SK-N-SH (cell line): ENCODE results near the gene KCNQ2. TPM values are rescaled to one million over a fixed set of nuclear protein-coding genes. Genes with fewer than 3 reads are reported as not detected.

ENCODE experiments used
- CTCF ChIA-PET: fragments of 300-600, 350-600 bp; formaldehyde crosslinking; extraction: SDS; loops from one replicate; lab custom pipeline; 2021; lab: Yijun Ruan, JAX
- POLR2A ChIA-PET: fragments of 350-600 bp; sonication (Branson Sonifier 250); formaldehyde crosslinking; extraction: SDS; loops from one replicate; lab custom pipeline; 2020; ENCODE audit warnings: antibody characterized with exemption, inconsistent platforms; lab: Yijun Ruan, JAX
- DNase-seq: peaks from one replicate; pipeline ENCODE4 v3.0.0; 2012
- H2AFZ ChIP-seq: fragments of 200-600 bp; sonication (generic); 2 replicates; pipeline ENCODE4 v1.8.1; 2016; ENCODE audit warnings: antibody characterized with exemption, mild to moderate bottlenecking, low read depth
- H3F3A ChIP-seq: fragments of 200-600 bp; sonication (generic); replicated peaks from 2 replicates; pipeline ENCODE3; 2016; ENCODE audit warnings: antibody characterized with exemption, mild to moderate bottlenecking; ENCODE audit not compliant: insufficient read depth
- H3K27ac ChIP-seq, 2 experiments: fragments of 200-500 bp in 1 of 2; fragments of 200-600 bp in 1 of 2; sonication (Bioruptor generic) in 1 of 2; sonication (generic), shearing (Covaris generic) in 1 of 2; 2 replicates each; pipeline versions ENCODE4 v1.5.1 to v1.6.1; 2014 to 2016; ENCODE audit warnings: low read depth in 2 of 2, inconsistent platforms in 1 of 2, low read length in 1 of 2, mild to moderate bottlenecking in 1 of 2, mixed read lengths in 1 of 2
- H3K27me3 ChIP-seq: fragments of 200-600 bp; sonication (generic), shearing (Covaris generic); 2 replicates; pipeline ENCODE4 v1.6.1; 2016; ENCODE audit warnings: mixed run types; ENCODE audit not compliant: insufficient read depth
- H3K36me3 ChIP-seq, 2 experiments: fragments of 200-500 bp in 1 of 2; fragments of 200-600 bp in 1 of 2; sonication (Bioruptor generic) in 1 of 2; sonication (generic) in 1 of 2; replicated peaks in 1 of 2; 2 replicates each; pipeline versions ENCODE3 to v1.5.1; 2014 to 2016; ENCODE audit warnings: low read length in 1 of 2, mild to moderate bottlenecking in 1 of 2; ENCODE audit not compliant: insufficient read depth in 2 of 2, control insufficient read depth in 1 of 2
- H3K4me1 ChIP-seq, 2 experiments: fragments of 200-500 bp in 1 of 2; fragments of 200-600 bp in 1 of 2; sonication (Bioruptor generic) in 1 of 2; sonication (generic), shearing (Covaris generic) in 1 of 2; 2 replicates each; pipeline versions ENCODE4 v1.5.1 to v1.6.1; 2014 to 2016; ENCODE audit warnings: low read depth in 1 of 2, low read length in 1 of 2, mixed run types in 1 of 2; ENCODE audit not compliant: insufficient read depth in 2 of 2, control insufficient read depth in 1 of 2
- H3K4me2 ChIP-seq: fragments of 200-600 bp; sonication (generic), shearing (Covaris generic); 2 replicates; pipeline ENCODE4 v1.6.1; 2017; ENCODE audit warnings: mixed run types
- H3K4me3 ChIP-seq, 2 experiments: fragments of 200-500 bp in 1 of 2; fragments of 200-600 bp in 1 of 2; sonication (Bioruptor generic) in 1 of 2; sonication (generic), shearing (Covaris generic) in 1 of 2; 2 replicates each; pipeline versions ENCODE4 v1.5.1 to v1.8.1; 2014 to 2016; ENCODE audit warnings: low read depth in 2 of 2, inconsistent platforms in 1 of 2, low read length in 1 of 2, mild to moderate bottlenecking in 1 of 2, mixed read lengths in 1 of 2, moderate library complexity in 1 of 2
- H3K79me2 ChIP-seq: fragments of 200-600 bp; sonication (generic); 2 replicates; pipeline ENCODE4 v1.8.1; 2017; ENCODE audit warnings: mild to moderate bottlenecking; ENCODE audit not compliant: insufficient read depth
- H3K9ac ChIP-seq: fragments of 200-600 bp; sonication (generic); 2 replicates; pipeline ENCODE4 v1.6.1; 2017; ENCODE audit warnings: mixed run types
- H3K9me2 ChIP-seq: fragments of 200-600 bp; sonication (generic); 2 replicates; pipeline ENCODE4 v1.6.1; 2017; ENCODE audit warnings: mixed run types
- H3K9me3 ChIP-seq: fragments of 200-600 bp; sonication (generic); 2 replicates; pipeline ENCODE4 v1.6.1; 2017; ENCODE audit warnings: mixed run types, mild to moderate bottlenecking, moderate library complexity
- H4K20me1 ChIP-seq: fragments of 200-600 bp; sonication (generic); 2 replicates; pipeline ENCODE4 v1.6.1; 2017; ENCODE audit warnings: mild to moderate bottlenecking, mixed run types; ENCODE audit not compliant: insufficient read depth
- CTCF ChIP-seq: fragments of 200-600 bp; sonication (generic); IDR thresholded peaks from 2 replicates; pipeline ENCODE4 v1.6.1; 2017; ENCODE audit warnings: antibody characterized with exemption, mild to moderate bottlenecking, moderate library complexity
- ELF1 ChIP-seq: IDR thresholded peaks from 2 replicates; pipeline ENCODE4 v1.4.0; 2012
- FOXJ3 ChIP-seq: sonication (generic); formaldehyde crosslinking; IDR thresholded peaks from 2 replicates; pipeline ENCODE4 v1.5.1; 2020; ENCODE audit warnings: mild to moderate bottlenecking, missing genetic modification reagents
- GATA2 ChIP-seq: sonication (generic); formaldehyde crosslinking; IDR thresholded peaks from 2 replicates; pipeline ENCODE4 v1.5.0; 2020; ENCODE audit warnings: mild to moderate bottlenecking, missing genetic modification reagents
- JUND ChIP-seq: IDR thresholded peaks from 2 replicates; pipeline ENCODE4 v1.4.0; 2012
- MAX ChIP-seq: IDR thresholded peaks from 2 replicates; pipeline ENCODE4 v1.4.0; 2012; ENCODE audit warnings: low read depth
- MEF2A ChIP-seq: IDR thresholded peaks from 2 replicates; pipeline ENCODE4 v1.4.0; 2012; ENCODE audit warnings: low read depth, borderline replicate concordance
- MXI1 ChIP-seq: IDR thresholded peaks from 2 replicates; pipeline ENCODE4 v1.6.1; 2012; ENCODE audit warnings: mild to moderate bottlenecking, low read depth, low read length, improper control_type of control experiment
- NFIC ChIP-seq: IDR thresholded peaks from 2 replicates; pipeline ENCODE4 v1.4.0; 2012; ENCODE audit warnings: borderline replicate concordance
- POLR2AphosphoS5 ChIP-seq: IDR thresholded peaks from 2 replicates; pipeline ENCODE4 v1.6.1; 2012; ENCODE audit warnings: low read depth, low read length
- REST ChIP-seq: IDR thresholded peaks from 2 replicates; pipeline ENCODE4 v1.6.1; 2012; ENCODE audit warnings: mild to moderate bottlenecking, low read depth, low read length, moderate library complexity
- RFX5 ChIP-seq: IDR thresholded peaks from 2 replicates; pipeline ENCODE4 v1.6.1; 2012; ENCODE audit warnings: mild to moderate bottlenecking, improper control_type of control experiment, low read length
- RXRA ChIP-seq: IDR thresholded peaks from 2 replicates; pipeline ENCODE4 v1.4.0; 2012; ENCODE audit warnings: low read depth, mild to moderate bottlenecking, borderline replicate concordance
- SIN3A ChIP-seq: IDR thresholded peaks from 2 replicates; pipeline ENCODE4 v1.6.1; 2012; ENCODE audit warnings: low read depth, mild to moderate bottlenecking, low read length, moderate library complexity, borderline replicate concordance
- SMC3 ChIP-seq: IDR thresholded peaks from 2 replicates; pipeline ENCODE4 v1.6.1; 2012; ENCODE audit warnings: low read depth, low read length, improper control_type of control experiment
- TEAD4 ChIP-seq: IDR thresholded peaks from 2 replicates; pipeline ENCODE4 v1.4.0; 2012; ENCODE audit warnings: mild to moderate bottlenecking, borderline replicate concordance; ENCODE audit not compliant: insufficient read depth
- USF1 ChIP-seq: IDR thresholded peaks from 2 replicates; pipeline ENCODE4 v1.4.0; 2012; ENCODE audit warnings: low read depth, borderline replicate concordance
- USF2 ChIP-seq: fragments of 150-350 bp; IDR thresholded peaks from 2 replicates; pipeline ENCODE4 v1.6.1; 2017; ENCODE audit warnings: antibody characterized with exemption, low read length, low read depth, borderline replicate concordance
- ZBTB33 ChIP-seq: IDR thresholded peaks from 2 replicates; pipeline ENCODE4 v1.4.0; 2012; ENCODE audit warnings: low read depth, borderline replicate concordance
- WGBS: methylation state at CpG from one replicate; pipeline ENCODE4 v1.1.6; 2017; ENCODE audit warnings: low lambda C conversion rate; 5-methylcytosine and 5-hydroxymethylcytosine counted together
- polyA plus RNA-seq, 3 experiments: library from polyadenylated mRNA; depleted of rRNA; stranded (reverse); fragments of >200 nt; gene quantifications; 2 replicates each; pipeline ENCODE4 v1.2.3, GENCODE V29; 2012

The KCNQ2 gene
- polyA plus RNA-seq, 1 of the 3 experiments (the other 2 are of a cell fraction) = 3.9 TPM

- 73% methylated on average over 16 of the region's 23 CpGs for WGBS
- ChIA-PET CTCF (no interaction called here), POLR2A (no interaction called here)
Observed at GRCh38 chr20:63406011-63406410, 66.4 kb downstream of the KCNQ2 start.

More at GRCh38 chr20:63406011-63406410, 66.4 kb downstream of the KCNQ2 start:
- no peak overlapping the region for H3K4me3 ChIP-seq
- H3K27ac ChIP-seq = no peak overlapping the region
- DNase-seq = no peak
- peaks cover 0 to 37% of the 10 kb centered on the region in 2 experiments; a peak in 1 of 4 replicates for H3K4me1 ChIP-seq
- H3K36me3 ChIP-seq = no peaks in the 10 kb centered on the region
- no peaks in the 10 kb centered on the region for H4K20me1 ChIP-seq
- no peak overlapping the region for H3K9ac ChIP-seq
- H3K9me2 ChIP-seq = no peaks in the 10 kb centered on the region
- no peaks in the 10 kb centered on the region for H3K79me2 ChIP-seq
- no peak overlapping the region for H3K4me2 ChIP-seq
- no peaks in the 10 kb centered on the region for H3F3A ChIP-seq
- no peak overlapping the region for H2AFZ ChIP-seq
- TF ChIP-seq ELF1 (no peak), MEF2A (no peak), SMC3 (no peak), MAX (no peak), RXRA (no peak), MXI1 (no peak), POLR2AphosphoS5 (no peak), GATA2 (CRISPR knock-in tag) (no peak), ZBTB33 (no peak), SIN3A (no peak), REST (no peak), RFX5 (no peak), TEAD4 (no peak), JUND (no peak), FOXJ3 (CRISPR knock-in tag) (no peak), USF2 (no peak), USF1 (no peak), NFIC (no peak), CTCF (no peak)
- TF ChIP-seq, all 33 proteins: peak for 0
- Histone ChIP-seq H3K27me3 (peaks cover 2% of the 10 kb centered on the region; the same call in 1 of the 2 replicates), H3K9me3 (no peaks in the 10 kb centered on the region)
